Measurements from ENCODE around the gene UST. TPM values are rescaled to one million over a fixed set of nuclear protein-coding genes. Genes with fewer than 3 reads are reported as not detected.

UST gene, protein sequence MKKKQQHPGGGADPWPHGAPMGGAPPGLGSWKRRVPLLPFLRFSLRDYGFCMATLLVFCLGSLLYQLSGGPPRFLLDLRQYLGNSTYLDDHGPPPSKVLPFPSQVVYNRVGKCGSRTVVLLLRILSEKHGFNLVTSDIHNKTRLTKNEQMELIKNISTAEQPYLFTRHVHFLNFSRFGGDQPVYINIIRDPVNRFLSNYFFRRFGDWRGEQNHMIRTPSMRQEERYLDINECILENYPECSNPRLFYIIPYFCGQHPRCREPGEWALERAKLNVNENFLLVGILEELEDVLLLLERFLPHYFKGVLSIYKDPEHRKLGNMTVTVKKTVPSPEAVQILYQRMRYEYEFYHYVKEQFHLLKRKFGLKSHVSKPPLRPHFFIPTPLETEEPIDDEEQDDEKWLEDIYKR
- 10 to 100 TPM in 3 of 4 donors, 1 to 10 TPM in 1; 9.6 to 34.6 (median 25.9) TPM for total RNA-seq

DNA sequence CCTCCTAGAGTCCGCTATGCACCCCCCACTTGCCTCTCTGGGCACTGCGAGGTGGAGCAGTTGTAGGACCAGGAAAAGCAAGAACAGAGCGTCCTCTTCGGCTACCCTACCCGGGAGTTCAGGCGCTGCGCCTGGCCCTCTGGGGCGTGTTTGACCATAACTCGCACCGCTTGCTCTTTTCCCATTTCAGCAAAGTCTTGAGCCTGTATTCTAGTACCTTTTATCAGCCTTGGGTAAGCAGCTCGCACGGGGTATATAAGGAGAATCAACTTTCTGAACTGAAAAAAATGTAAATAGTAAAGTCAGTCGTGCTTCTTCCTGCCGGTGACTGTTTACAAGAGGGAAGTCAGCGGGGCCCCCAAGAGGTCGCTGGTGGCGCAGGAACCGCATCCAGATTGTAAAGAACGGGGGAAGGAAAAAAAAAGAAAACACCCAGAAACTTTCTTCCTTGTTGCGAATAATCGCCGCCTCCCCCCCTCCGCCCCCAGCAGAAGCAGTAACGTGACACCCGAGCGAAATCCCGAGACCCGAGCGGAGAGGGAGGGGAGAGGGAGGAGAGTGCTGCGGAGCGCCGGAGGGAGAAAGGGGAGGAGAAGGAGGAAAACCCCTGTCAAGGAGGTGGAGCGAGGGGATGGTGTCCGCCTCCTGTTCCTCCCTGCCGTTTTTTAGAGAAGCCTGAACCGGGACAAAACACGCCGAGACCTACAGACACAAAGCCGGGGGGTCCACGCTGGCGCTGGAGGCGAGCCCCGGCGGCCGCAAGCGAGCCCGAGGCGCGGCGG is at the start of gene UST:
Gene UST, plus strand, starts transcription at position 668 of the 782 bp plus-strand sequence. CDS start 401 bp downstream, outside the sequence.
- TF ChIP-seq, protein P1, sequence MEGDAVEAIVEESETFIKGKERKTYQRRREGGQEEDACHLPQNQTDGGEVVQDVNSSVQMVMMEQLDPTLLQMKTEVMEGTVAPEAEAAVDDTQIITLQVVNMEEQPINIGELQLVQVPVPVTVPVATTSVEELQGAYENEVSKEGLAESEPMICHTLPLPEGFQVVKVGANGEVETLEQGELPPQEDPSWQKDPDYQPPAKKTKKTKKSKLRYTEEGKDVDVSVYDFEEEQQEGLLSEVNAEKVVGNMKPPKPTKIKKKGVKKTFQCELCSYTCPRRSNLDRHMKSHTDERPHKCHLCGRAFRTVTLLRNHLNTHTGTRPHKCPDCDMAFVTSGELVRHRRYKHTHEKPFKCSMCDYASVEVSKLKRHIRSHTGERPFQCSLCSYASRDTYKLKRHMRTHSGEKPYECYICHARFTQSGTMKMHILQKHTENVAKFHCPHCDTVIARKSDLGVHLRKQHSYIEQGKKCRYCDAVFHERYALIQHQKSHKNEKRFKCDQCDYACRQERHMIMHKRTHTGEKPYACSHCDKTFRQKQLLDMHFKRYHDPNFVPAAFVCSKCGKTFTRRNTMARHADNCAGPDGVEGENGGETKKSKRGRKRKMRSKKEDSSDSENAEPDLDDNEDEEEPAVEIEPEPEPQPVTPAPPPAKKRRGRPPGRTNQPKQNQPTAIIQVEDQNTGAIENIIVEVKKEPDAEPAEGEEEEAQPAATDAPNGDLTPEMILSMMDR (IDR thresholded peaks at IDR 0.05; ENCODE audit: low read depth), result no peak

DNA sequence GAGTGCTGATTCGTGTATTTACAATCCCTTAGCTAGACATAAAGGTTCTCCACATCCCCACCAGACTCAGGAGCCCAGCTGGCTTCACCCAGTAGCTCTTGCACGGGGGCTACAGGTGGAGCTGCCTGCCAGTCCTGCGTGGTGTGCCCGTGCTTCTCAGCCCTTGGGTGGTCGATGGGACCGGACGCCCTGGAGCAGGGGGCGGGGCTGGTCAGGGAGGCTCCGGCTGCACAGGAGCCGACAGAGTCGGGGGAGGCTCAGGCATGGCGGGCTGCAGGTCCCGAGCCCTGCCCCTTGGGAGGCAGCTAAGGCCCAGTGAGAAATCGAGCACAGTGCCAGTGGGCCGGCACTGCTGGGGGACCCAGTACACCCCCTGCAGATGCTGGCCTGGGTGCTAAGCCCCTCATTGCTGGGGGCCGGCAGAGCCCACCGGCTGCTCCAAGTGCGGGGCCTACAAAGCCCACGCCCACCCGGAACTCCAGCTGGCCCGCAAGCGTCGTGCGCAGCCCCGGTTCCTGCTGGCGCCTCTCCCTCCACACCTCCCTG is 48.9 kb upstream of the UST start:
- TF ChIP-seq, protein P1 (IDR thresholded peaks at IDR 0.05; ENCODE audit: low read depth), result no peak

DNA sequence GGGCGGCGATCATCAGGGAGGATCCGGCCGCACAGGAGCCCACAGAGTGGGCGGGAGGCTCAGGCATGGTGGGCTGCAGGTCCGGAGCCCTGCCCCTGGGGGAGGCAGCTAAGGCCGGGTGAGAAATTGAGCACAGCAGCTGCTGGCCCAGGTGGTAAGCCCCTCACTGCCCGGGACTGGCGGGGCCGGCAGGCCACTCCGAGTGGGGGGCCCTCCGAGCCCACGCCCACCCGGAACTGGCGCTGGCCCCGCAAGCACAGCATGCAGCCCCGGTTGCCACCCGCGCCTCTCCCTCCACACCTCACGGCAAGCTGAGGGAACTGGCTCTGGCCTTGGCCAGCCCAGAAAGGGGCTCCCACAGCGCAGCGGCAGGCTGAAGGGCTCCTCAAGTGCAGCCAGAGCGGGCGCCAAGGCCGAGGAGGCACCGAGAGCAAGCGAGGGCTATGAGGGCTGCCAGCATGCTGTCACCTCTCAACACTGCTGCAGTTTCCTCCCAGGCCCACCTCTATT is 48.1 kb upstream of the UST start:
- TF ChIP-seq, protein P1 (IDR thresholded peaks at IDR 0.05; ENCODE audit: low read depth), result no peak

DNA sequence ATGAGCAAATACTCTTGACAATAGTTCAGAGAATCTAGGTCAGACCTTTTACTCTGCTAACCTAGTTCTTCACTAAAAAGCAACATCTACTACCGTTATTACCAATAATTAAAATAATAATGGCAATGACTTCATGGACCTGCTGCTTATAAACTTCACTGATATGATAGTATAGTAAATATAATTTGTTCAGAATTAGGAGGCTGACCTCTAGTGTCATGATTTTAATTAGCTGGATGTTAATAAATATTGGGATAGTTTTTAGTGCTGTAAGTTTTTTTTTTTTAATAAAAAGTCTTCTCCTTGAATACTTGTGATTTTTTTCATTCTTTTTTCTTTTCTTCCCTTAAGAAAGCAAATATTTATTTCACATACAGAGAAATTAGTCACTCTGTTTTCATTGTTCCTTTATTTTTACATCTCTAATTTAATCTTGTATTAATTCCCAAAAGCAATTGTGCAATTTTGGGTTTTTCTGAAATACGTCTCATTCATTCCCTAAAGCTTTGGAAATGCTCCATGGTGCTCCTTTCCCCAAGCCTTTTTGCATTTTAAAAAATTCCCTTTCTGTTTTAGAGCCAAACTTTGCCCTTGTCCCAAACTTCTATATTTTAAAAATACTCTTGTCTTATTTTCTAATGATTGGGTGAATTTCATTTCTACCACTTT is 46.6 kb upstream of the UST start:
- TF ChIP-seq, protein P1 (IDR thresholded peaks at IDR 0.05; ENCODE audit: low read depth), result no peak

DNA sequence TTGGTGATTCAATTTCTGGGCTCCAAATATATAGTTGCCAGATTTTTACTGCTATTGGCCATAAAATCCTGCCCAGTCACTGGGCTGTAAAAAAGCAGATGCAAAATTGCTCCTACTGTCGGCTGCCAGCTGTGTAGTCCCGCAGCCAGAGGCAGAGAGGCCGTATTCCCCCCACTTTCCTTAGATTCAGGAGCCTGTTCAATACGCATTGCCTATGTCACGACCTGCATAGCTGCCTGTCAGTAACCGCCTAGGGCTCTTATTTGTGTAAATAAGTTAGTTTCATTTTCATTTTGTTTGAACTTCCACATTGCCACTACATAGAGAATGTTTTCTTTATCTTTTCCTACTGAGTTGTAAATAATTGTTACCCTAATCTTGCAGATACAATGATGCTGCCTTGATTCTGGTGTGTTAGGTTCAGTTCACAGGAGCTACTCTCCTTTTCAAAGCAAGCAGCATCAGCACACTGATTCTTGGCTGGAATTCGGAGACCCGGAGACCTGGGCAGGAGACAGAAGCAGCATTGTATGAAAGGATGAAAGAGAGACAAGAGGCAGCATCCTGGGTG is 46.0 kb upstream of the UST start:
- TF ChIP-seq, protein P1 (IDR thresholded peaks at IDR 0.05; ENCODE audit: low read depth), result no peak

DNA sequence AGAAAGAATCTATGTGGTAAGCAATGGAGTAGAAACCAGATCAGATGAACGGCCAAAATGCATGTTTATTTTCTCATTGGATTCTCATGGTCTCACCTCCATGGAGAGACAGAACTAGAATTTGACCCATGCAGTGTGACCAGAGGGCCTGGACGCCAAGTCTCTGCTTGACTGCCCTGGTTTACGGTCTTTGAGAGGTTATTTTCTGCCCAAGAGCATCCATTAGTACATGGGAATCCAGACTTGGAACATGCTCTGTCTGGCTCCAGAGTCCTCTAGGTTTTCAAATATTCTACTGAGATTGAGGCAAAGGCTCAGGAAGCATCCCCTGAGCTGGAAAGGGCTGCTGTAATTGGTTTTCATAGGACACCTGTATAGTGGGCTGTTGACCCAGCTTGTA is 45.5 kb upstream of the UST start:
- TF ChIP-seq, protein P1 (IDR thresholded peaks at IDR 0.05; ENCODE audit: low read depth), result no peak

Measured in subcutaneous adipose tissue (tissue), 4 donors.